H54 (cell line): ENCODE measurements around the gene RIIAD1.
"Not testable (repeated sequence)": the region's sequence is repeated elsewhere in the genome, so short reads cannot be mapped to it uniquely, and the experiment has no call there.

Experiments used
- DNase-seq: peaks from one replicate; pipeline ENCODE4 v3.0.0; 2011; ENCODE audit warnings: low spot score, mixed read lengths; ENCODE audit not compliant: insufficient read length
- FAIRE-seq: peaks from 3 replicates; lab custom pipeline; 2011; peaks lifted over from hg19 to GRCh38; lab: Jason Lieb, UNC
- POLR2A ChIP-seq: IDR thresholded peaks from 2 replicates; pipeline ENCODE4 v1.6.1; 2011; ENCODE audit warnings: low read depth, mild to moderate bottlenecking, low read length

The RIIAD1 gene

DNA sequence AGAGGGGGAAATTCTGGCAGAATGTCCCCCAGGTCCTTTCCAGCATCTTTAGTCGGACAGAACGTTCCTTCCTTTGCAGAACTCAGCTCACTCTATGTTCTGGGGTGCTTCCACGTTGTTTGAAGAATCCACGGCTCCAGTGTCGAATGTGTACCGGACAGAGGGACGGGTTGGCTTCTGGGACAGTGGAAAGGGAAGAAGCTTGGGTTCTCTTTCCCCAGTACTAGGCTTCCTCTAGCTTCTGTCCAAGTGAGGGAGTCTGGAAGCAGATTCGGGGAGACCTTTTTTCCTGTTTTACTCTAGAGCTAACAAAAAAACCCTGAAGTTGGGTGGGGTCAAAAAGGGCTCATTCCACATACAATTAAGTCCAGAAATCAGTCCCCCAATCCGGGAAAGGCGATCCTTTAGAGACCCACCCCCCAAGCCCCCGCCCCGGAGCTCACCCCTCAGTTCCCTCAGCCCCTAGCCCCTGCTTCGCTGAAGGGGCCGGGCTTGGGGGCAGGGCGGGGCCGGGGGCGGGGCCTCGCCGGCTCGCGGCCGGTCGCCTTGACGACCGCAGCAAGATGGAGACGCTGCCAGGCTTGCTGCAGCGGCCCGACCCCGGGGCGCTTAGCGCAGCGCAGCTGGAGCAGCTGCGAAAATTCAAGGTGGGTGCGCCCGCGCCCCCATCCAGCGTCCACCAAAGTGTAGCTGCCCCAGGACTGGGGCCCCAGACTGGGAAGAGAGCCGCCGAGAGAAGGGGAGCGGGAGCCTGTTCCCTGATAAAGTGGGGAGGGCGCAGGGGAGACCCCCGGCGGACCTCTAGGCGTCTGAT is at the start of gene RIIAD1:
Gene RIIAD1, plus strand, starts transcription at position 549 of the 814 bp plus-strand sequence. Its CDS starts 15 bp downstream, at position 564.
- no peak for TF ChIP-seq POLR2A
- DNase-seq (peak; percentile 75), FAIRE-seq (no peak)

- TF ChIP-seq POLR2A = no peak
- no peak for DNase-seq
- no peak for FAIRE-seq
Measured at GRCh38 chr1:151673407-151673806, 47.9 kb upstream of the RIIAD1 start.

DNA sequence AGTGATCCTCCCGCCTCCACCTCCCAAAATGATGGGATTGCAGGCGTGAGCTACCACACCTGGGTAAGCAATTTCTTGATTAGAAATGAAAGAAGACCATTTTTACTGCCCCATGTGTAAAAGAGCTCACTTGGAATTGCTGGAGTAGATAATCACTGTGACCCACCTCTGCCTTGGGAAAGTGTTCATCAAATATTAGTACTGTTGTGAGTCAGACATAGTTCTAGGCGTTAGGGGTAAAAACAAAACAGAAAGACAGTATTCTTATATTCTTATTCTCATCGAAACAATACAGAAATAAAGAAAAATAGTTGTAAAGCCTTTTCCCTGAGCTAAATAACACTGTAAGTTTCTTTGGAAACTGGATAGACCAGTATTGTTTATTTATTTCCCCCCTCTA is 40.9 kb upstream of the RIIAD1 start:
- no peak for TF ChIP-seq POLR2A
- DNase-seq (no peak), FAIRE-seq (no peak)

GRCh38 chr1:151680826-151681225 is 40.5 kb upstream of the RIIAD1 start:
- DNase-seq (peak; percentile 85), FAIRE-seq (peak; percentile 98)
- no peak for TF ChIP-seq POLR2A

DNA sequence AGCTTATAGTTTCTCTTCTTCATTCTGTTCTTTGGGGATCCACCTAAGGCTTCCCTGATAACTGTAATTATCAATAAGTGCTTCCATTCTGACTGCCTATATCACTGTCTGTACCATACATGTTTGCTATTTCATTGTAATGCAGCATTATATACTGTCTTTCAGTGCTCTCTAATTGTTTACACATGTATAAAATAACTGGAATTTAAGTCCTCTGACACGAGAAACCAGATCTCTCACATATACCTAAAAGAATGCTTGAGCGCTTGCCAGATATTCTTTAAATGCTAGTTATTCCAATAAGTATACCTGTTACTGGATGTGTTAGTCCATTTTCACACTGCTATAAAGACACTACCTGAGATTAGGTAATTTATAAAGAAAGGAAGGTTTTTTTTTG is 39.4 kb upstream of the RIIAD1 start:
- FAIRE-seq = no peak
- no peak for TF ChIP-seq POLR2A
- DNase-seq = no peak

- DNase-seq, FAIRE-seq: not testable (repeated sequence)
Measured at GRCh38 chr1:151682901-151683300, 38.4 kb upstream of the RIIAD1 start.

DNA sequence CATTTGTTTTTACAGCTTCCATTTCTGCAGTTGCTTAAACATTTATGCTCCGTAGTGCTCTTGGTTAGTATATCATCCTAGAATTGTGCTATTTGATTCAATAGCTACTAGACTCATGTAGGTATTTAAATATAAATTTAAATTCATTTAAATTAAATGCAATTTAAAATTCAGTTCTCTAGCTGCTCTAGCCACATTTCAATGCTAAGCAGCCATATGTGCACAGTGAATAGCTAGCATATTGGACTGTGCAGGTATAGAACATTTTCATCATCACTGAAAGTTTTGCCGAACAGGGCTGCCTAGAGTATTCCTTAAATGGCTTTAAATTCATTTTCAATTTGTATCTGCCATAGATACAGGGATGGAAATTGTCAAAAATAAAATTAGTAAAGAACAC is 37.2 kb upstream of the RIIAD1 start:
- DNase-seq (no peak), FAIRE-seq (no peak)
- no peak for TF ChIP-seq POLR2A

DNA sequence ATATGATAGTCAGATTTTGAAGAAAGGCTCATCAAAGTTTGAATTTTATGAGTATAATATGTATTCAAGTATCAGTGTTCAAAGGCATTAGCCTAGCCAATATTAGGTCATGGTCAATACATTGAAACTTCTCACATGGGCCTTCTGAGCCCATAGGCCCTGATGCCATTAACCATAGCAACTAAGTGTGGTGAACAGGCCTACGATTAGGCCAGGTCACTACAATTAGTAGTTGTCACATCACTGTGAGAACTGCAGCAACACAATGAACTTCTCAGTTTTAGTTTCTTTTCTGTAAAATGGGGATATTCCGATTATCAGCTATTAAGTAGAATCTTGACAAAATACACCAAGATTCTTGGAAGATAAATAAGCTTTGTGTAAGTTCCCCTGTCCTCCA is 34.8 kb upstream of the RIIAD1 start:
- DNase-seq (no peak), FAIRE-seq (no peak)
- TF ChIP-seq POLR2A = no peak

- DNase-seq = no peak
- TF ChIP-seq POLR2A = no peak
- FAIRE-seq = no peak
Measured at GRCh38 chr1:151689494-151689893, 31.8 kb upstream of the RIIAD1 start.

DNA sequence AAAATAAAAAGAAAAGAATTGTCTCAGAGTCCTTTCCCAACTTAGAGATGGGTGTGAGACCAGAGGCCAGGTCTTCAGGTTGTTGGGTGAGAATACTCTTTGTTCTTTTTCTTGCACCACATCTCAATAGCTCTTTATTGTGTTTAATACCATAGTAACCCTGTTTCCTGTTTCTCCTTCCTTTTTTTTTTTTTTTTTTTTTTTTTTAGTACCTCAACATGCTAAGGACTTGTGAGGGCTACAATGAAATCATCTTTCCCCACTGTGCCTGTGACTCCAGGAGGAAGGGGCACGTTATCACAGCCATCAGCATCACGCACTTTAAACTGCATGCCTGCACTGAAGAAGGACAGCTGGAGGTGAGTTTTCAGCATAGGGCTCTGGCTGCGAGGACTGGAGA is 29.1 kb upstream of the RIIAD1 start:
- TF ChIP-seq POLR2A = no peak
- DNase-seq (no peak), FAIRE-seq (no peak)

GRCh38 chr1:151693057-151693651 is 28.2 kb upstream of the RIIAD1 start:
- no peak for TF ChIP-seq POLR2A
- FAIRE-seq (no peak), DNase-seq (no peak)

DNA sequence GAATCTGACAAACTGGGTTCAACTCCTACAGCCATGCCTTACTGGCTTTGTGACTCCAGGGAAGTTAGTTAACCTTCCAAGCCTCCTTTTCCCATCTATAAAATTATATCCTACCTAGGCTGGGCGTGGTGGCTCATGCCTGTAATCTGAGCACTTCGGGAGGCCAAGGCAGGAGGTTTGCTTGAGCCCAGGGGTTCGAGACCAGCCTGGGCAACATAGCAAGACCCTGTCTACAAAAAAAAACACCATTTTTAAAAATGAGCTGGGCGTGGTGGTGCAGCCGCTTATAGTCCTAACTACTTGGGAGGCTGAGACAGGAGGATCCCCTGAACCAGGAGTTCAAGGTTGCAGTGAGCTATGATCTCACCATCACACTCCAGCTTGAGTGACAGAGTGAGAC is 19.8 kb upstream of the RIIAD1 start:
- no peak for TF ChIP-seq POLR2A
- FAIRE-seq (no peak), DNase-seq (no peak)

DNA sequence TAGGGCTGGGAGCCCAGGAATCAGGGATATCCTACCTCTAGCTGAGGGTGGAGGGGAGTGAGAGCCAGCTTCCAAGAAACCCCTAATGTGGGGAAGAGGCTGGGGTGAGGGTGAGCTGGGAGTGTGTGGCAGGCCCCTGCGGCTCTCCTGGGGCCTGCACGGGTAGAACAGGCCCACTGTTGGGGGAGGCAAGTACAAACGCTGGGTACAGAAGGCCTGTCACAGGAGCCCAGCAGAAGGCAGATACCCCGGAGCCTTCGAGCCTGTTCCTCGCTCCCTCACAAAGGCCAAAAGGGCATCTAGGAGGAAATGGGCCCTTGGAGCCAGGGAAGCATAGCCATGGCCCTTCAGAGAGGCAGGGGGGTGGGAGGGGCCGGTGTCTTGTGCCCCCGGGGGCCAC is 18.4 kb upstream of the RIIAD1 start:
- FAIRE-seq (no peak), DNase-seq (no peak)
- TF ChIP-seq POLR2A = no peak

- DNase-seq = no peak
- no peak for FAIRE-seq
- no peak for TF ChIP-seq POLR2A
Measured at GRCh38 chr1:151703813-151704212, 17.5 kb upstream of the RIIAD1 start.

- DNase-seq (no peak), FAIRE-seq (no peak)
- no peak for TF ChIP-seq POLR2A
Measured at GRCh38 chr1:151704246-151704645, 17.1 kb upstream of the RIIAD1 start.
